Uterus (tissue), 4 donors: ENCODE data around the gene STK39. TPM values are rescaled to one million over a fixed set of nuclear protein-coding genes. Genes with fewer than 3 reads are reported as not detected.

Source experiments
- DNase-seq, 2 donors: peaks; one replicate each; pipeline ENCODE4 v3.0.0-alpha.2; 2019 to 2020
- H3K27ac ChIP-seq, 2 donors: fragments of 200-600 bp; sonication (generic); 1 replicate in 1 of 2; 2 replicates in 1 of 2; pipeline ENCODE4 v1.5.1; 2016 to 2018
- H3K27me3 ChIP-seq, 2 donors: fragments of 200-600 bp; sonication (generic); one replicate each; pipeline ENCODE4 v1.5.1; 2018 to 2019; ENCODE audit warnings: control low read depth in 1 of 2
- H3K36me3 ChIP-seq, 2 donors: fragments of 200-600 bp; sonication (generic); one replicate each; pipeline ENCODE4 v1.5.1; 2019; ENCODE audit warnings: control low read depth in 1 of 2
- H3K4me1 ChIP-seq, 2 donors: fragments of 200-600 bp; sonication (generic); one replicate each; pipeline ENCODE4 v1.5.1; 2018 to 2019; ENCODE audit warnings: control low read depth in 1 of 2
- H3K4me3 ChIP-seq, 2 donors: fragments of 200-600 bp; sonication (generic); 1 replicate in 1 of 2; 2 replicates in 1 of 2; pipeline ENCODE4 v1.5.1; 2018 to 2019; ENCODE audit warnings: mild to moderate bottlenecking in 1 of 2
- H3K9me3 ChIP-seq, 2 donors: fragments of 200-600 bp; sonication (generic); one replicate each; pipeline ENCODE4 v1.5.1; 2019; ENCODE audit warnings: control low read depth in 1 of 2
- POLR2A ChIP-seq, 2 donors: fragments of 450-650 bp; IDR thresholded peaks; one replicate each; pipeline ENCODE4 v1.6.1; 2016; ENCODE audit warnings: antibody characterized with exemption in 2 of 2, mild to moderate bottlenecking in 1 of 2, moderate library complexity in 1 of 2
- intact Hi-C: fragments of 100-400 bp; cut with DNase I; formaldehyde crosslinking; loops from one replicate; pipeline ENCODE4 v1.15.1; 2023; ENCODE audit warnings: low total_unique reads
- total RNA-seq, 4 donors: library from RNA; depleted of rRNA in 3 of 4; stranded (reverse); fragments of >200 nt in 3 of 4; gene quantifications; one replicate each; pipeline versions ENCODE4 v1.1.0 to v1.2.4, GENCODE V29; 2014 to 2023
- TF ChIP-seq, protein P1 (sequence below), 4 experiments: fragments of 200-600 bp in 2 of 4; fragments of 450-650 bp in 2 of 4; sonication (generic) in 2 of 4; IDR thresholded peaks; one replicate each; pipeline ENCODE4 v1.5.1; 2016 to 2019; ENCODE audit warnings: antibody characterized with exemption in 4 of 4, mild to moderate bottlenecking in 2 of 4, moderate library complexity in 1 of 4
- donor health status: DM: yes; HTN: yes; CAD: no.

STK39 gene
- total RNA-seq, 4 donors from 2014 or later, result 5.0 to 23.6 (median 9.8) TPM

DNA sequence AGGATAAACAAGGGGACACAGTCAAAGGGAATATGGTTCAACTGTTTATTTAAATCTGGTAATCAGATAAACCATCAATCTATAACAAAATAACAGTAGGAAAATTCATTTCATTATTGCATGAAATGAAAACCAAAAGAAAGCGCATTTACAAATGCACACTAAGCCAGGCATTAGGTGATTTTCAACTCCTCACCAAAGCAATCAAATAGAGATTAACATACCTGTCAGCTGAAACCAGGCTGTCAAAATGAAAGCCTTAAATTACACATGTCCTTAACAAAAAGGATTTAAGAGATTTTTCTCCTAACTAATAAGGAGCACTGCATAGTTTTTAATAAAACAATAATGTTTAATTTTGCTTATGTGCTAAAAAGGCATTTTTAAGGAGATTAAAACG lies 23.0 kb downstream of the STK39 start:
- no peak for DNase-seq
- Histone ChIP-seq H3K27me3 (no peaks in the 10 kb centered on the region), H3K9me3 (no peaks in the 10 kb centered on the region), H3K27ac (no peak overlapping the region), H3K4me3 (no peak overlapping the region), H3K4me1 (no peaks in the 10 kb centered on the region), H3K36me3 (no peaks in the 10 kb centered on the region)
- TF ChIP-seq, protein P1, sequence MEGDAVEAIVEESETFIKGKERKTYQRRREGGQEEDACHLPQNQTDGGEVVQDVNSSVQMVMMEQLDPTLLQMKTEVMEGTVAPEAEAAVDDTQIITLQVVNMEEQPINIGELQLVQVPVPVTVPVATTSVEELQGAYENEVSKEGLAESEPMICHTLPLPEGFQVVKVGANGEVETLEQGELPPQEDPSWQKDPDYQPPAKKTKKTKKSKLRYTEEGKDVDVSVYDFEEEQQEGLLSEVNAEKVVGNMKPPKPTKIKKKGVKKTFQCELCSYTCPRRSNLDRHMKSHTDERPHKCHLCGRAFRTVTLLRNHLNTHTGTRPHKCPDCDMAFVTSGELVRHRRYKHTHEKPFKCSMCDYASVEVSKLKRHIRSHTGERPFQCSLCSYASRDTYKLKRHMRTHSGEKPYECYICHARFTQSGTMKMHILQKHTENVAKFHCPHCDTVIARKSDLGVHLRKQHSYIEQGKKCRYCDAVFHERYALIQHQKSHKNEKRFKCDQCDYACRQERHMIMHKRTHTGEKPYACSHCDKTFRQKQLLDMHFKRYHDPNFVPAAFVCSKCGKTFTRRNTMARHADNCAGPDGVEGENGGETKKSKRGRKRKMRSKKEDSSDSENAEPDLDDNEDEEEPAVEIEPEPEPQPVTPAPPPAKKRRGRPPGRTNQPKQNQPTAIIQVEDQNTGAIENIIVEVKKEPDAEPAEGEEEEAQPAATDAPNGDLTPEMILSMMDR (IDR thresholded peaks at IDR 0.05), result no peak
- no peak for TF ChIP-seq POLR2A (IDR thresholded peaks at IDR 0.05)
- intact Hi-C loops, result no loop called here

- H3K27me3 ChIP-seq, result no peaks in the 10 kb centered on the region
- no peak for TF ChIP-seq POLR2A (IDR thresholded peaks at IDR 0.05)
- TF ChIP-seq, protein P1 (IDR thresholded peaks at IDR 0.05), result no peak
- H3K9me3 ChIP-seq, result no peaks in the 10 kb centered on the region
- intact Hi-C loops, result no loop called here
- H3K4me3 ChIP-seq, result no peak overlapping the region
- H3K27ac ChIP-seq, result no peak overlapping the region
- H3K36me3 ChIP-seq, result no peaks in the 10 kb centered on the region
- no peak for DNase-seq
- H3K4me1 ChIP-seq, result no peaks in the 10 kb centered on the region
Observed at GRCh38 chr2:168222088-168222487, 25.3 kb downstream of the STK39 start.

- intact Hi-C loops, result no loop called here
- Histone ChIP-seq H3K4me3 (no peak overlapping the region), H3K36me3 (no peaks in the 10 kb centered on the region), H3K4me1 (no peaks in the 10 kb centered on the region), H3K27me3 (no peaks in the 10 kb centered on the region), H3K27ac (no peak overlapping the region), H3K9me3 (no peaks in the 10 kb centered on the region)
- DNase-seq, result no peak
- TF ChIP-seq, protein P1 (IDR thresholded peaks at IDR 0.05), result no peak
- no peak for TF ChIP-seq POLR2A (IDR thresholded peaks at IDR 0.05)
Observed at GRCh38 chr2:168220965-168221819, 26.2 kb downstream of the STK39 start.

- intact Hi-C loops, result no loop called here
- Histone ChIP-seq H3K27ac (no peak overlapping the region), H3K27me3 (no peaks in the 10 kb centered on the region), H3K4me3 (no peak overlapping the region), H3K9me3 (no peaks in the 10 kb centered on the region), H3K36me3 (no peaks in the 10 kb centered on the region), H3K4me1 (no peaks in the 10 kb centered on the region)
- no peak for DNase-seq
- TF ChIP-seq, protein P1 (IDR thresholded peaks at IDR 0.05), result no peak
- no peak for TF ChIP-seq POLR2A (IDR thresholded peaks at IDR 0.05)
Observed at GRCh38 chr2:168217920-168218319, 29.5 kb downstream of the STK39 start.

GRCh38 chr2:168216351-168217005 lies 30.9 kb downstream of the STK39 start:
- no peak for DNase-seq
- Histone ChIP-seq H3K36me3 (no peaks in the 10 kb centered on the region), H3K27me3 (no peaks in the 10 kb centered on the region), H3K4me1 (no peaks in the 10 kb centered on the region), H3K4me3 (no peak overlapping the region), H3K27ac (no peak overlapping the region), H3K9me3 (no peaks in the 10 kb centered on the region)
- TF ChIP-seq, protein P1 (IDR thresholded peaks at IDR 0.05), result no peak
- TF ChIP-seq POLR2A (IDR thresholded peaks at IDR 0.05), result no peak
- intact Hi-C loops, result no loop called here
